A549 (cell line): ENCODE data around the gene LPIN3. TPM values are rescaled to one million over a fixed set of nuclear protein-coding genes. Genes with fewer than 3 reads are reported as not detected.

Experiments
- ATAC-seq, 2 experiments: fragments of 200-7000 bp in 1 of 2; fragments of >200 bp in 1 of 2; cut with Nextera tagmentation in 1 of 2; cut with Tn5 transposase in 1 of 2; 3 replicates each; pipeline versions ENCODE4 v1.8.0 to v1.9.1; 2018 to 2020; ENCODE audit warnings: mild to moderate bottlenecking in 1 of 2, moderate library complexity in 1 of 2
- CTCF ChIA-PET: fragments of 300-600 bp; sonication (Branson Sonifier 250); formaldehyde crosslinking; extraction: SDS; loops from one replicate; lab custom pipeline; 2021; ENCODE audit warnings: antibody characterized with exemption, inconsistent platforms; lab: Yijun Ruan, JAX
- POLR2A ChIA-PET: fragments of 350-600 bp; formaldehyde crosslinking; extraction: SDS; loops from one replicate; lab custom pipeline; 2021; ENCODE audit warnings: antibody characterized with exemption, inconsistent platforms; lab: Yijun Ruan, JAX
- DNase-seq, 2 experiments: peaks; one replicate each; pipeline versions ENCODE4 v3.0.0 to v3.0.0-alpha.2; 2011 to 2016; ENCODE audit warnings: low read depth in 1 of 2, low spot score in 1 of 2
- FAIRE-seq: peaks from 2 replicates; lab custom pipeline; 2011; peaks lifted over from hg19 to GRCh38; lab: Jason Lieb, UNC
- H3K27ac ChIP-seq, 2 experiments: fragments of >200 bp; sonication (Bioruptor Twin); formaldehyde crosslinking; 3 replicates each; pipeline ENCODE4 v1.5.1; 2016 to 2017
- H3K4me1 ChIP-seq: fragments of >200 bp; sonication (Bioruptor Twin); formaldehyde crosslinking; 3 replicates; pipeline ENCODE4 v1.6.1; 2016
- H3K4me2 ChIP-seq: fragments of >200 bp; sonication (Bioruptor Twin); formaldehyde crosslinking; 3 replicates; pipeline ENCODE4 v1.6.1; 2016
- H3K4me3 ChIP-seq: fragments of >200 bp; sonication (Bioruptor Twin); formaldehyde crosslinking; 3 replicates; pipeline ENCODE4 v1.5.1; 2016
- H3K9me3 ChIP-seq: fragments of >200 bp; sonication (Bioruptor Twin); formaldehyde crosslinking; 3 replicates; pipeline ENCODE4 v1.6.1; 2016
- CBX8 ChIP-seq: fragments of 200-600 bp; sonication (generic); IDR thresholded peaks from 2 replicates; pipeline ENCODE4 v1.6.1; 2016
- CEBPB ChIP-seq, 2 experiments: fragments of >200 bp in 1 of 2; sonication (Bioruptor Twin) in 1 of 2; formaldehyde crosslinking in 1 of 2; IDR thresholded peaks; 2 replicates each; pipeline ENCODE4 v1.6.1; 2012 to 2016
- CHD2 ChIP-seq: fragments of 150-350 bp; IDR thresholded peaks from 2 replicates; pipeline ENCODE4 v1.6.1; 2014; ENCODE audit warnings: low read length; ENCODE audit not compliant: partially characterized antibody
- E2F6 ChIP-seq: IDR thresholded peaks from 2 replicates; pipeline ENCODE4 v1.6.1; 2012; ENCODE audit warnings: low read depth, borderline replicate concordance
- EP300 ChIP-seq, 2 experiments: fragments of >200 bp; sonication (Bioruptor Twin); formaldehyde crosslinking; IDR thresholded peaks; 2 replicates in 1 of 2; 3 replicates in 1 of 2; pipeline ENCODE4 v1.6.1; 2016 to 2017
- ESRRA ChIP-seq: fragments of 150-350 bp; IDR thresholded peaks from 2 replicates; pipeline ENCODE4 v1.6.1; 2014; ENCODE audit warnings: mild to moderate bottlenecking, low read length, borderline replicate concordance
- FOSB ChIP-seq: fragments of 250-450 bp; sonication (Bioruptor Pico); IDR thresholded peaks from 2 replicates; pipeline ENCODE4 v1.5.0; 2020; ENCODE audit warnings: mild to moderate bottlenecking, moderate library complexity
- GATA3 ChIP-seq: IDR thresholded peaks from 2 replicates; pipeline ENCODE4 v1.6.1; 2012; ENCODE audit warnings: borderline replicate concordance
- HEYL ChIP-seq: fragments of 250-450 bp; sonication (Bioruptor Pico); IDR thresholded peaks from 2 replicates; pipeline ENCODE4 v1.8.0; 2021; ENCODE audit warnings: mild to moderate bottlenecking, moderate library complexity
- HOXA7 ChIP-seq: fragments of 250-450 bp; sonication (Bioruptor Pico); IDR thresholded peaks from 2 replicates; pipeline ENCODE4 v1.5.0; 2020; ENCODE audit warnings: mild to moderate bottlenecking, moderate library complexity
- HOXB13 ChIP-seq: fragments of 250-450 bp; sonication (Bioruptor Pico); IDR thresholded peaks from 2 replicates; pipeline ENCODE4 v1.5.0; 2020; ENCODE audit warnings: low read depth, mild to moderate bottlenecking, moderate library complexity
- HOXB5 ChIP-seq: fragments of 250-450 bp; sonication (Bioruptor Pico); IDR thresholded peaks from 2 replicates; pipeline ENCODE4 v1.5.0; 2020; ENCODE audit warnings: mild to moderate bottlenecking, moderate library complexity
- JUNB ChIP-seq: fragments of >200 bp; sonication (Bioruptor Twin); formaldehyde crosslinking; IDR thresholded peaks from 2 replicates; pipeline ENCODE4 v1.6.1; 2016
- MAFK ChIP-seq: fragments of 450-650 bp; IDR thresholded peaks from 2 replicates; pipeline ENCODE4 v1.6.1; 2014; ENCODE audit not compliant: partially characterized antibody
- MAX ChIP-seq: IDR thresholded peaks from 2 replicates; pipeline ENCODE4 v1.6.1; 2012
- MAZ ChIP-seq: fragments of 150-350 bp; IDR thresholded peaks from 2 replicates; pipeline ENCODE4 v1.6.1; 2014; ENCODE audit warnings: antibody characterized with exemption, low read depth, low read length, borderline replicate concordance
- NR3C1 ChIP-seq: fragments of >200 bp; sonication (Bioruptor Twin); formaldehyde crosslinking; IDR thresholded peaks from 3 replicates; pipeline ENCODE4 v1.6.1; 2017
- RAD21 ChIP-seq, 2 experiments: fragments of >200 bp in 1 of 2; sonication (Bioruptor Twin) in 1 of 2; formaldehyde crosslinking in 1 of 2; IDR thresholded peaks in 1 of 2; conservative IDR thresholded peaks in 1 of 2; 2 replicates in 1 of 2; 3 replicates in 1 of 2; pipeline ENCODE4 v1.6.1; 2012 to 2018; ENCODE audit warnings: inconsistent platforms in 1 of 2
- RARB ChIP-seq: fragments of 250-450 bp; sonication (Bioruptor Pico); IDR thresholded peaks from 2 replicates; pipeline ENCODE4 v1.8.0; 2021; ENCODE audit warnings: mild to moderate bottlenecking, moderate library complexity
- RCOR1 ChIP-seq: fragments of 150-350 bp; IDR thresholded peaks from 2 replicates; pipeline ENCODE4 v1.6.1; 2014; ENCODE audit warnings: antibody characterized with exemption, low read length, low read depth
- RFX5 ChIP-seq: fragments of 450-650 bp; IDR thresholded peaks from 2 replicates; pipeline ENCODE4 v1.7.1; 2014; ENCODE audit warnings: antibody characterized with exemption, mild to moderate bottlenecking, moderate library complexity
- RNF2 ChIP-seq: fragments of 200-600 bp; sonication (generic); IDR thresholded peaks from 2 replicates; pipeline ENCODE4 v1.6.1; 2016; ENCODE audit warnings: low read depth, mild to moderate bottlenecking, antibody characterized with exemption, moderate library complexity, borderline replicate concordance
- TFCP2L1 ChIP-seq: fragments of 250-450 bp; sonication (Bioruptor Pico); IDR thresholded peaks from 2 replicates; pipeline ENCODE4 v1.5.0; 2021; ENCODE audit warnings: mild to moderate bottlenecking
- ZSCAN20 ChIP-seq: fragments of 250-450 bp; sonication (Bioruptor Pico); IDR thresholded peaks from 2 replicates; pipeline ENCODE4 v1.8.0; 2022; ENCODE audit warnings: mild to moderate bottlenecking, moderate library complexity
- WGBS: methylation state at CpG from one replicate; pipeline ENCODE4 v1.1.6; 2017; ENCODE audit errors: missing lambda C conversion rate; 5-methylcytosine and 5-hydroxymethylcytosine counted together
- polyA plus RNA-seq, 4 experiments: library from polyadenylated mRNA; depleted of rRNA in 3 of 4; stranded (reverse); fragments of >200 nt; fragmentation: RNase III in 1 of 4; extraction: RNeasy Plus Mini Kit Qiagen cat#74134 plus additional on column Dnase treatment in 1 of 4; gene quantifications; 2 replicates in 3 of 4; 3 replicates in 1 of 4; pipeline ENCODE4 v1.2.3, GENCODE V29; 2011 to 2017
- TF ChIP-seq, protein P1 (sequence below): fragments of 250-450 bp; sonication (Bioruptor Pico); IDR thresholded peaks from 2 replicates; pipeline ENCODE4 v1.5.0; 2021; ENCODE audit warnings: mild to moderate bottlenecking, moderate library complexity, borderline replicate concordance

Gene LPIN3
- polyA plus RNA-seq, 2 of the 4 experiments (the other 2 are of a cell fraction), result 6.3 to 14.4 TPM

DNA sequence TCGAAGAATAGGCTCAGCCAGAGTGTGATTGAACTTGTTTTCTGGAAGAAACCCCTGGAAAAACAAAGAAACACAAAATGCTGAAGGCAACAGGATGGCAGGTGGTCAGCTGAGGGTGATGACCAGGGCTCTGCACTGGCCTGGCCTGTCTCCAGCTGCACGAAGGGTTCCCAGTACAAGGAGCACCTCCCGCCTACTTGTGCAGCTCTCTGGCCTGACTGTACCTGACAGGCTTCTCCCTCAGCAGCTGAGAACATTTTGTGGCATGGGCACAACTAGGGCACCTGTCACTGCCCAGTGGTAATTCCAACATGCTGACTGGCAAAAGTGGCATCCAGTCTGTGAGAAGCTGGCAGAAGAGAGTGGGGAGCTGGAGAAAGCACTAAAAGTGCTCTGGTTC, 64.8 kb downstream of the LPIN3 start:
- H3K4me2 ChIP-seq, result no peak overlapping the region
- TF ChIP-seq ZSCAN20 (no peak), NR3C1 (no peak), MAX (no peak), CEBPB (IDR thresholded peaks at IDR 0.05) (no peak), HEYL (CRISPR knock-in tag) (no peak), RFX5 (no peak), FOSB (CRISPR knock-in tag) (no peak), RNF2 (no peak), MAZ (no peak), CBX8 (no peak), RAD21 (conservative IDR thresholded peaks at IDR 0.05 in 1 of 2, IDR thresholded peaks at IDR 0.05 in 1 of 2) (no peak), MAFK (no peak), HOXB13 (CRISPR knock-in tag) (no peak), CHD2 (no peak), RCOR1 (no peak), HOXA7 (no peak), E2F6 (no peak), GATA3 (no peak), RARB (CRISPR knock-in tag) (no peak)
- TF ChIP-seq, all 56 proteins: peak for 0
- POLR2A ChIA-PET, result no interaction called here
- FAIRE-seq (no peak), DNase-seq (no peak), ATAC-seq (no peak)
- H3K4me3 ChIP-seq, result no peak overlapping the region
- no peaks in the 10 kb centered on the region for H3K9me3 ChIP-seq
- WGBS, result 94% methylated on average over 3 of the region's 3 CpGs
- H3K4me1 ChIP-seq, result no peaks in the 10 kb centered on the region
- H3K27ac ChIP-seq, result no peak overlapping the region
- CTCF ChIA-PET, result interaction anchor here (0.7 kb wide), 1 partner anchor 10 kb away, joined by 3 read pairs; no protein-coding TSS in a partner anchor

DNA sequence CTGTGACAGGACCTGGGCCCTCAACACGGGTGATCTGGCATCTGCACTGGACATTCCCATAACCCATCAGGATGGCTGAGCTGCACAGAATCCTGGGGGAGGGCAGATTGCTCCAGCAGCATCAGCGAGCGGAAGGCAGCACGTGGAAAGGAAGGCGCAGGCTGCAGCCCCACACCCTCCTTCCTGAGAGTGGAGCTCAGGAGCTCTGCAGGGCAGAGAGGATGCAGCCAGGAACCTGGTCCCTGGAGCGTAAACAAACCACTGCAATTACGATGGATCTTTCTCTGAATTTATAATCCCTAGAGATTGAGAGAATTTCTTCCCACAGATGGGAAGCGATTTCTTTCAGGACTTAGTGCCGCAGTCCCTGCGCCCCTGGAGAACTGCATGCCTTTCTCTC, 65.7 kb downstream of the LPIN3 start:
- TF ChIP-seq MAX (no peak), TFCP2L1 (CRISPR knock-in tag) (no peak), HOXB13 (CRISPR knock-in tag) (no peak), NR3C1 (no peak), ESRRA (no peak), HOXB5 (CRISPR knock-in tag) (no peak), RNF2 (no peak), HOXA7 (no peak), JUNB (no peak), CHD2 (no peak), GATA3 (no peak), RFX5 (no peak), EP300 (IDR thresholded peaks at IDR 0.05) (no peak)
- TF ChIP-seq, protein P1, sequence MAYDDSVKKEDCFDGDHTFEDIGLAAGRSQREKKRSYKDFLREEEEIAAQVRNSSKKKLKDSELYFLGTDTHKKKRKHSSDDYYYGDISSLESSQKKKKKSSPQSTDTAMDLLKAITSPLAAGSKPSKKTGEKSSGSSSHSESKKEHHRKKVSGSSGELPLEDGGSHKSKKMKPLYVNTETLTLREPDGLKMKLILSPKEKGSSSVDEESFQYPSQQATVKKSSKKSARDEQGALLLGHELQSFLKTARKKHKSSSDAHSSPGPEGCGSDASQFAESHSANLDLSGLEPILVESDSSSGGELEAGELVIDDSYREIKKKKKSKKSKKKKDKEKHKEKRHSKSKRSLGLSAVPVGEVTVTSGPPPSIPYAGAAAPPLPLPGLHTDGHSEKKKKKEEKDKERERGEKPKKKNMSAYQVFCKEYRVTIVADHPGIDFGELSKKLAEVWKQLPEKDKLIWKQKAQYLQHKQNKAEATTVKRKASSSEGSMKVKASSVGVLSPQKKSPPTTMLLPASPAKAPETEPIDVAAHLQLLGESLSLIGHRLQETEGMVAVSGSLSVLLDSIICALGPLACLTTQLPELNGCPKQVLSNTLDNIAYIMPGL (CRISPR knock-in tag), result no peak
- TF ChIP-seq, all 56 proteins: peak for 0
- Histone ChIP-seq H3K4me2 (no peak overlapping the region), H3K4me3 (no peak overlapping the region), H3K27ac (no peak overlapping the region), H3K9me3 (no peaks in the 10 kb centered on the region), H3K4me1 (no peaks in the 10 kb centered on the region)
- 90% methylated on average over 10 of the region's 10 CpGs for WGBS
- DNase-seq, result no peak
- ChIA-PET CTCF (interaction anchor here (1.3 kb wide), 1 partner anchor 234 kb away, joined by 3 read pairs; no protein-coding TSS in a partner anchor), POLR2A (no interaction called here)
- no peak for ATAC-seq
- FAIRE-seq, result no peak
